ENCODE data around the gene URB1.

DNA sequence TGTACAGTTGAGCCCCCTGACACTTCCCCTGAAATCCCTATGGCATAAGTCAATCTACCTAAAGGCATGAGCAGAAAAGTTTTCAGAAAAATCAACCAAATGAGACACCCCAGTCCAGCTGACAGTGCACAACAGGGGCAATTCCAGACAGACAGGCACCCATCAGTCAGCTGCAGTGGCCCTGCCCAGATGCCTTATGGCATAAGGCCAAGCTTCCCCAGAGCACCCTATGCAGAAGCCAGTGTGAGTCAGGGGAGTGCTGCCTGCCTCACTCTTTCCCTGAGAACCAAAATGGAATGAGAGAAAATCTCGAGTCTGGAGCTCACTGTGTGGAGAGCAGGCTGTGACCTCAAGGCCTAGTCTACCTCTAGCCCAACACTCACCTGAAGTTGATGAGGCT is 56.1 kb downstream of the URB1 start:
- TF ChIP-seq POLR2AphosphoS5 (IDR thresholded peaks at IDR 0.05; ENCODE audit: low read depth, low read length), result no peak
- TF ChIP-seq REST (IDR thresholded peaks at IDR 0.05; ENCODE audit: insufficient read depth in 1 of 2, low read depth in 2 of 2, low read length in 2 of 2), result no peak
- no peak for TF ChIP-seq SIN3A (IDR thresholded peaks at IDR 0.05; ENCODE audit: borderline replicate concordance, insufficient read depth, low read length)
- no peak for TF ChIP-seq TAF1 (IDR thresholded peaks at IDR 0.05; ENCODE audit: borderline replicate concordance, insufficient read depth, low read length)
- TF ChIP-seq FOXP2 (optimal IDR thresholded peaks at IDR 0.05; ENCODE audit: borderline replicate concordance, extremely low read depth, extremely low read length, insufficient read depth), result no peak
